ENCODE measurements around the gene C2orf72.
"Not testable (repeated sequence)": the region's sequence is repeated elsewhere in the genome, so short reads cannot be mapped to it uniquely, and the experiment has no call there.

Gene C2orf72

GRCh38 chr2:231037202-231037730 lies at the start of gene C2orf72:
TSS of gene C2orf72 (plus strand) at chr2:231037523. CDS start at chr2:231037566, 43 bp downstream.
- DNase-seq (ENCODE audit: low spot score): no peak

GRCh38 chr2:230989731-230990130 lies 47.6 kb upstream of the C2orf72 start:
- DNase-seq (ENCODE audit: low spot score): no peak

GRCh38 chr2:230990131-230990898 lies 47.0 kb upstream of the C2orf72 start:
- no peak for DNase-seq (ENCODE audit: low spot score)

GRCh38 chr2:230990899-230991150 lies 46.5 kb upstream of the C2orf72 start:
- no peak for DNase-seq (ENCODE audit: low spot score)

GRCh38 chr2:230991598-230991997 lies 45.7 kb upstream of the C2orf72 start:
- DNase-seq (ENCODE audit: low spot score): no peak

GRCh38 chr2:230995821-230996220 lies 41.5 kb upstream of the C2orf72 start, which contains the start of gene SPATA3:
TSS of gene SPATA3 (plus strand) at chr2:230996121. CDS start at chr2:230996234, 113 bp downstream.
- DNase-seq (ENCODE audit: low spot score): no peak

GRCh38 chr2:230996661-230997060 lies 40.7 kb upstream of the C2orf72 start:
- DNase-seq (ENCODE audit: low spot score): no peak

GRCh38 chr2:230998882-230999281 lies 38.4 kb upstream of the C2orf72 start:
- DNase-seq (ENCODE audit: low spot score): no peak

- DNase-seq (ENCODE audit: low spot score): no peak
These were observed 37.8 kb upstream of the C2orf72 start for GRCh38 chr2:230999477-230999876.

- DNase-seq (ENCODE audit: low spot score): no peak
These were observed 37.0 kb upstream of the C2orf72 start for GRCh38 chr2:231000211-231000904.

- no peak for DNase-seq (ENCODE audit: low spot score)
These were observed 36.3 kb upstream of the C2orf72 start for GRCh38 chr2:231001036-231001435.

- DNase-seq (ENCODE audit: low spot score): no peak
These were observed 35.4 kb upstream of the C2orf72 start for GRCh38 chr2:231001921-231002320.

GRCh38 chr2:231002641-231003040 lies 34.7 kb upstream of the C2orf72 start:
- no peak for DNase-seq (ENCODE audit: low spot score)

- no peak for DNase-seq (ENCODE audit: low spot score)
These were observed 34.1 kb upstream of the C2orf72 start for GRCh38 chr2:231003186-231003585.

- not testable (repeated sequence) for DNase-seq (ENCODE audit: low spot score)
These were observed 32.4 kb upstream of the C2orf72 start for GRCh38 chr2:231004930-231005329.

GRCh38 chr2:231007286-231008098 lies 29.8 kb upstream of the C2orf72 start:
- no peak for DNase-seq (ENCODE audit: low spot score)

GRCh38 chr2:231008131-231008530 lies 29.2 kb upstream of the C2orf72 start:
- no peak for DNase-seq (ENCODE audit: low spot score)

GRCh38 chr2:231009236-231009919 lies 27.9 kb upstream of the C2orf72 start:
- no peak for DNase-seq (ENCODE audit: low spot score)

GRCh38 chr2:231010201-231010730 lies 27.1 kb upstream of the C2orf72 start:
- DNase-seq (ENCODE audit: low spot score): no peak

- no peak for DNase-seq (ENCODE audit: low spot score)
These were observed 25.8 kb upstream of the C2orf72 start for GRCh38 chr2:231011526-231011925.

- DNase-seq (ENCODE audit: low spot score): no peak
These were observed 24.9 kb upstream of the C2orf72 start for GRCh38 chr2:231012463-231012862.

- no peak for DNase-seq (ENCODE audit: low spot score)
These were observed 23.5 kb upstream of the C2orf72 start for GRCh38 chr2:231013820-231014219.

Measured in cerebellar cortex (tissue), 1 donor.